ELF-1 (cell line): ENCODE results near the gene CPA2.

Experiments
- DNase-seq: peaks from one replicate; pipeline ENCODE4 v3.0.0-alpha.2; 2016; ENCODE audit warnings: low read depth, low spot score

The CPA2 gene

DNA sequence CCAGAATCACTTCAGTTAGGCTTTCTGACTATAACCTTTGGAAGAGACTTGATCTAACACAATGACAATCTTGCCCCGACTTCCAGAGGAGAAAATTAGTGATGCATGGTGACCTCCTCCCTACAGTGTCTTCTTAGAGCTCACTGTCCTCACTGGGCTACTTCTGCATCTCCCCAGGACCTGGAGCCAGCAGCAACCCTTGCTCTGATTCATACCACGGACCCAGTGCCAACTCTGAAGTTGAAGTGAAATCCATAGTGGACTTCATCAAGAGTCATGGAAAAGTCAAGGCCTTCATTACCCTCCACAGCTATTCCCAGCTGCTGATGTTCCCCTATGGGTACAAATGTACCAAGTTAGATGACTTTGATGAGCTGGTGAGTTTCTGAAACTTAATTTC, 12.6 kb downstream of the CPA2 start:
- no peak for DNase-seq

DNA sequence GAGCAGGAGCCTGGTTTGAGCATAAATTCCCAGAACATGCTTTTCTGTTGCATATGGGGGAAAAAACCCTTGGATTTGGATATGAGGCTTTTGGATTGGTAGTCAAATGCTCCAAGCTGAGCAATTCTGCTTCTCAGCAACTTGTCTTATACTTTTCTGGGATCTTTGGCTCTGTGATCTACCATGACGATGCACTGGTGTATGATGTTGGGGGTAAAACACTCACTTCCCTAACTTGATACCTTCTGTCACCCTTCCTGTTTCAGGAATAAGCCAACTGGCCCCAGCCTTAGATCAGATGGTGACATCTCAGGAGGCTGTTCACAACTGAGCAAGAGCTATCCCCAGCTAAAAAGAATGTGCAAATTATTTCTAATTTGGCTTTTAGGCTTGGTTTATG, 13.2 kb downstream of the CPA2 start:
- no peak for DNase-seq

GRCh38 chr7:130281260-130281659, 14.6 kb downstream of the CPA2 start:
- no peak for DNase-seq

DNA sequence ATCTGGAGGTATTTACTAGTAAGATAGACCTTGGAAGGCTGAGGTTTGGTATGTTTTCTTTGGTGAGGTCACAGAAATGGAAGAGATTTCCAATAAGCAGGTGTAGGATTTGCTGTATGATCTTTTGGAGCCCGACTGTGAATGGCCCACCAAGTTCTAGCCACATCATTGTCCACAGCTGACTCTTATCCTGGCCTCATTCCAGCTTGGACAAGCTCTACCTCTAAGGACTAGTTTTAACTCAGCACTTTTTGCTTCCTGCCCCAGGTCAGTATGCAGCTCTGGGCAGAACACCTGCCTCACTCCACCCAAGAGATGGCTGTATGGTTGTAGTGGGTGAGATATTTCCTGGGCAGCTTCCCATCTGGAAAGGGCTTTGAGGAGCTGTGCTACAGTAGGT, 20.2 kb downstream of the CPA2 start:
- DNase-seq = no peak

- DNase-seq = no peak
Observed at GRCh38 chr7:130288168-130288567, 21.5 kb downstream of the CPA2 start.

DNA sequence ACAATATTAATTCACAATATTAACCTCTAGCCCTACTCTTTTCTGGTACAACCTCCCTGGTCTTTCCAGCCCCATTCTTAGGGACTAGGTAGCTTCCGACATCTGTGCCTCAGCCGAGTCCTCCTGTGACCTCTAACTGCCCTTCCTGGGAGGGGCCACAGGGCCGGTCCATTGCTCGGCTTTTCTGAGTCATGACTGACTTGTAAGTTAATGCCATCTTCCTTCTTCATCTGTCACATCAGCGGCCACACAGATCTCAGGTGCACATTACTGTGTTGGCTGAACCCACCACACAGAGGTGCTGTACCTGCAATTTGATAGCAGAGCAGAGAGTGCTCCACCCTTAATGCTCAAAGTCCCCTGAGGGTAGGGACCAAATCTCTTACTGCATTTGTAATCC, 22.2 kb downstream of the CPA2 start:
- DNase-seq = no peak

DNA sequence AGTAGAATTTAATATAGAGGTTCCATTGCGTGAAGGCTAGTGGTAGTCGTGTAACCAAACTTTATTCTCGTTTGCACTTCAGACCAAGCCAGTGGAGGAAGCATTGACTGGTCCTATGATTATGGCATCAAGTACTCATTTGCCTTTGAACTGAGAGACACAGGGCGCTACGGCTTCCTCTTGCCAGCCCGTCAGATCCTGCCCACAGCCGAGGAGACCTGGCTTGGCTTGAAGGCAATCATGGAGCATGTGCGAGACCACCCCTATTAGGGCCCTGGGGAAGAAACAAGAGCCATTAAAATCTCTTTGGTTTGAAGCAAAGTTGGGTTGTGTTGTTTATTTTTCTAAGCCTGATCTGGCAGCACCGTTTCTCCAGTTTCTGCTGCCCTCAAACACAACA, 22.8 kb downstream of the CPA2 start:
- DNase-seq = no peak

DNA sequence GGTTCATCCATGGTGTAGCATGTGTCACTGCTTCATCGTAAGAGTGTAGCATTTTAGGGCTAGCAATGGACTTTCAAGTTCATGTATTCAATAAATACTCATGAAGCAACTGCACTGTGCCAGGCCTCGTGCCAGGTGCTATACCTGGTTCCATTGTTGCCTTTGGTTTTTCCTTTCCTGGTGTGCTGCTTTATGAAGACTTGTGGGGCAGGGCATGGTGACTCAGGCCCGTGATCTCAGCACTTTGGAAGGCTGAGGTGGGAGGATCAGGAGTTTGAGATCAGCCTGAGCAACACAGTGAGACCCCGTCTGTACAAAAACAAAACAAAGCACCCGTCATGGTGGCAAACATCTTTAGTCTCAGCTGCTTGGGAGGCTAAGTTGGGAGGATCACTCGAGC, 24.1 kb downstream of the CPA2 start:
- DNase-seq = peak; percentile 7

DNA sequence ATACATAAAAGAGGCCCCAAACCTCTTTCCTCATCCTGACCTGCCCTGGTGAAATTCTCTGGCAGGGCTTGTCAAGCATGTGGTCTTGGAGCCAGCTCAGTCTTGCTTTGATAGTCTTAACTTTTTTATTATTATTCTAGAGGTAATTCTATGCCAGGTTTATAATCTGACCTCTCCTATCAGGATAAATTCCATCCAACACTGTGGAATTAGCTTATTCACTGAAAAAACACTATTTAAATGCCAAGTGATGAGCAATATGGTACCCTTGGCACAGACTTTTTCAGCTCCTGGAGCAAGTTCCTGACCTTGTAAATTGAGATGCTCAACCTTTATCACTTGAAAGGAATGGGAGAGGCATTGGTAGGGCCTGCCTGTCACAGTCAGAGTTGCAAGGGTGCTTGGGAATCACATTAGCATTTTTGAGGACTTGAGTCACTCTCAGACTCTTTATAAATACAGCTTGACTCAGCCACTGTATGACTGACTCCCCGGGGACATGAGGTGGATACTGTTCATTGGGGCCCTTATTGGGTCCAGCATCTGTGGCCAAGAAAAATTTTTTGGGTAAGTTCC, 26.1 kb downstream of the CPA2 start, which contains the start of gene CPA4:
Gene CPA4, plus strand, starts transcription at position 480 of the 576 bp plus-strand sequence. Its CDS starts 20 bp downstream, at position 500.
- peak; percentile 13 for DNase-seq

DNA sequence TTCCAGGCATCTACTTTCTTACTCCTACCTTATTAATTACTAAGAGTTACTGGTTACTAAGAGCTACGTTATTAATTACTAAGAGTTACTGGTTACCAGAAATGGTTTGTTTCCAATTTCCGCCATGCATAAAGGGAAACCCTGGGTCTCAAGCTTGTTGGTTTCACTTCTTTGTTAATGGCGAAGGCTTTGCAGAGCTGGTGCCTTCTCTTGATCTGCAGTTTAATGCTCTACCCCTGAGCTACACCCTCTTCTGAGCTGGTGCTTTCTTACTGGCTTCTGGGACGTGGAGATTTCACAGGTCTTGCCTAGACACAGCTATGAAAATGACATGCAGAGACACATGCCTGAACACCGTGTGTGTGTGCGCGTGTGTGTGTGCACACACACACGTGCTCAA, 26.9 kb downstream of the CPA2 start:
- no peak for DNase-seq

GRCh38 chr7:130294314-130294713, 27.7 kb downstream of the CPA2 start:
- no peak for DNase-seq

DNA sequence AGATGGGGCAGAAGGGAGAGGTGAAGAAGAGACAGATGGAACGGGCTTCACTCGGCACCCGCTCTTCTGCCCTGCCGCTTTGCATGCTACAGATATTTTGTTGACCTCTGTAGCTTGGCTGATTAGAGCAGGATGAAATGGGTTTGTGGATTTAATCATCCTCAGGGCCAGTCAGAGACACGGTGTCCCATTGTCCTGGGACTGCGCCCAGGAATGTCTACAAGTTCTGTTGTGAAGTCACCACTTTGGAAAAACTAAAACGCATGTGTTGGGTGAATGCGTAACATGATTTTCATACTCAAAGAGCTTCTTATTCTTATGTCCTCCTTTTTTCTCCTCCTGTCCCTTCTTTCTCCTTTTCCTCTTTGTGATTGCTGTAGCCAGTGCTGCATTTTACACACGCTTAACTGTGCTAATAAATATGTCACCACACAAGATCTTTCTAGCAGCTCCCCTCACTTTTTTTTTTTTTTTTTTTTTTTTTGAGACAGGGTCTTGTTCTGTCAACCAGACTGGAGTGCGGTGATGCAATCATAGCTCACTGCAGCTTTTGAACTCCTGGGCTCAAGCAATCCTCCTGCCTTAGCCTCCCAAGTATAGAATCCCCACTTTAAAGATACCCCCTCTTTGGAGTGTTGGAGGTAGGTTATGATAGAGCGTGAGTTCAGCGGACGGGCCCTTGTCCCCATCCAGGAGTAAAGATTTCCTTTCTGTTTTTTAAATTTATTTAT, 29.7 kb downstream of the CPA2 start:
- no peak for DNase-seq

DNA sequence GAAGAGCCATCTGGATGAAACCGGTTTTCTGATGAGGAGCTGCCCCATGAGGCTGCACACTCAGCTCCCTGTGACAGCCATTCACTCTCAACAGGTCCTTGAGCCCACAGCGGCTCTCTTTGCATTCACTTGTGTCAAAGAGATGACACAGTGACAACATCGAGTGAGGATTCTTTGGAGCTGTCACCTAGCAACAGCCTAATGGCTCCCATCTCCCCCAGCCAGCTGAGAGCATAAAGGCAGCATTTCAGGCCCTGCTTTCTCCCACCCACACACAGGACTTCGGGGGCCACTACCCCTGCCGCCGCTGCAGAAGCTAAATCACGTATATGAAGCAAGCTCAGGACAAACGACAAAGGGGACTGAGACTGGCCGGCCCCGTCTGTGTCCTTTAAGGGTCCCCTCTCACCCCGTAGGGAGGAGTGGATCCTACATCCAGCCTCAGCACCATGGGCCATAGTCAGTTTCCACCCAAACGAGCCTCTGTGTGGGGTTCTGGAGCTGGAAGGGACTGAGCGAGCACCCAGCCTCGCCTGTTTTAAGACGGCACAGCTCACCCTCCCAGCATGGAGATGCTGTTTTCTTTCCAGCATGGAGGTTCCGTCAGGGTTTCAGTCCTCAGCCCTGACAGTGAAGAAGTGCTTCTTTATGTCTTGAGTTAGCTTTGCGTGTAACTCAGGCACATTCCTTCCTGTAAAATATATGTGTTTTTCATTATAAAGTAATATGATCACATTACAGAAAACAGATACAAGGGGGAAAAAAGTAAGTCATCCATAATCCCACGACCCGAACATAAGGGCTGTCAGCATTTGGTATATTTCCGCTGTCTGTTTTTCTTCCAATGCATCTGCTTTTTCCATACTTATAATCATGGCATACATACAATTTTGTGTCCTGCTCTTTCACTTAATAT, 31.2 kb downstream of the CPA2 start:
- DNase-seq = peak; percentile 5

DNA sequence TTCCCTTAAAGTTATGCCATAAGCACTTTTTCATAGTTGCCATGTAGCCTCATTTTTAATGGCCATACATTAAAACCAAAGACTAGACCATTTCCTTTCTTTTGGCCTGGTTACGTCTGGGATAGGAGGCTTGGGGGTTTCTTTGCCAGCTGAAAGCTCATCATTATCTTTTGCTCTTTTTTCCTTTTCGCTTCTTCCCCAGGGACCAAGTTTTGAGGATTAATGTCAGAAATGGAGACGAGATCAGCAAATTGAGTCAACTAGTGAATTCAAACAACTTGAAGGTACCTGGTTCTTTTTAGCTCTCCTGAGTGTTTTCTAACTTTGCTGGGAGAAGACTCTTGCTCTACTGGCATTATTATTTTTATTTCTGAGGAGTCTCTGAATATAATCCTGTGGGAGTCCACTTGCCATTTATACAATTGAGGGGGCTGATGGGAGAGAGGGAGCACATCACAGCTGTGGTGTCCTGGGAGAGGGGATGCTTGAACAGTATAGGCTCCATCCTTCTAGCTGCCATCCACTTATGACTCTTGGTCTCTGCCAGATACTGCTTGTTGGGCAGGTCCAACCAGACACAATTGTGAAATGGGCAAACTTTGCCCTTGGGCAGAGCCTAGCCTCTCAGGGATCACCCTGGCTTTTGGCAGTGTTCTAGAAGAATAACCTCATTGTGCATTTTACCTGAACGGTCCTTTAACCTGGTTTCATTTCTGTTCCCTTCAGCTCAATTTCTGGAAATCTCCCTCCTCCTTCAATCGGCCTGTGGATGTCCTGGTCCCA, 32.1 kb downstream of the CPA2 start:
- no peak for DNase-seq

- no peak for DNase-seq
Observed at GRCh38 chr7:130299866-130300265, 33.2 kb downstream of the CPA2 start.

DNA sequence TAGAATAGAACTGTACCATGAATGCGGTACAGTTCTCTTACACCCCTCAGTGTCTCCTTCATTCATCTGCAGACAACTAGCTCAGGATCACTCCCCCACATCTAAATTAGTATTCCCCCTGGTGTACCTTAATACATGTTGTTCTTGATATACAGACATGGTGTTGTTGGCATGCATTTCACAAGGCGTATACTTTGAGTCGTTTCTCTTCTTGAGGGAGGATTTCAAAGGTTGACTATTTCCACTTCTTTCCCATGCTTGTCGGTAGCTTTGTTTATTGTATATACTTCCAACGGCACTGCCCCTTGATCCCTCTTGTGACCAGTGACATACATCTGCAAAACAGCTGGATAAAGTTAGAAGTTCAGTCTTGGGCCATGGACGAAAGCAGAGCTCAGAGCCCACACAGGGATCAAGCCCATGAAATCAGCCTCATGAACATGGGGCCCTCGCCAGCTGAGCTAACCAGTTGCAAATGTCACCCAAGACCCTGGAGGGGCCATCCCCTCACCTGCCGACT, 34.9 kb downstream of the CPA2 start:
- DNase-seq = no peak

GRCh38 chr7:130302649-130303048, 36.0 kb downstream of the CPA2 start:
- no peak for DNase-seq

GRCh38 chr7:130303127-130303526, 36.5 kb downstream of the CPA2 start:
- no peak for DNase-seq

DNA sequence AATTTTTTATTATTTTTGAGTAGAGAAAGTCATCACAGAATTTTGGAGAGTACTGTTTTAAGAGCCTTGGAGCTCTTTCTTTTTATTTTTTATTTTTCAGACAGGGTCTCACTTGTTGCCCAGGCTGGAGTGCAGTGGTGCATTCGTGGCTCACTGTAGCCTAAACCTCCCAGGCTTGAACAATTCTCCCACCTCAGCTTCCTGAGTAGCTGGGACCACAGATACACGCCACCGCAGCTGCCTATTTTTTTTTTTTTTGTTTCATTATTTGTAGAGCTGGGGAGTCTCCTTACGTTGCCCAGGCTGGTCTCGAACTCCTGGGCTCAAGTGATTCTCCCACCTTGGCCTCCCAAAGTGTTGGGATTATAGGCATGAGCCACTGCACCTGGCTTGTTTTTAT, 36.9 kb downstream of the CPA2 start:
- DNase-seq = no peak

DNA sequence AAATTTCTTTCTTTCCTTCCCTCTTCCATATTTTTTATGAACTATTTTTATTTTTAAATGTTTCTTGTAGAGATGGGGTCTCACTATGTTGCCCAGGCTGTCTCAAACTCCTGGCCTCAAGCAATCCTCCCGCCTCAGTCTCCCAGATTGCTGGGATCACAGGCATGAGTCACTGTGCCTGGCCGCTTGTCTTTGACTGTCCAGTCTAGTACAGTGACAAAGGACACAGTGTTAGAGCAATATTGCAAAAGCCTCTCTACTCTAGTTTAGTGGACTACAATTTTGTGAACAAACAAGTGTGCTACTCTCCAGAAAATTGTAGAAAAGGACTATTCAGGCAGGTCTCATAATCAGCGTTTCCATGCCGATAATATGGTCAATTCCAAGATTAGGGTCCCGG, 37.3 kb downstream of the CPA2 start:
- no peak for DNase-seq

DNA sequence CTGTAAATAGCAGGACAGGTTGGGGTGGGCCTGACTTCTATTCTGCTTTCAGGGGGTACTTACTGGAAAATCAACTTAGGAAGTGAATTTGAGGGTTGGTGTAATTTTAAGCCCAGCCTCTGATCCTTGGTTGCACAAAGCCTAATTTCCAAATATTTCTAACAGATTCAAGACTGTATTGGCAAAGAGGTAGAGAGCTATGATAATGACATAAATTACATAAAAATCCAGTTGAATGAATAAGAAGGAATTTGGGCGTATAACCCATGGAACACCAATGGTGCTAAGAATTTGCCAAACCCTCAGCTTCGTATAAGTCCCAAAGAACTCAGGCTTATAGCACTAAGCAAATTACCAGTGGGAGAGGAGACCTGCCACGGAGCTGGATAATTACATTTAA, 38.2 kb downstream of the CPA2 start:
- DNase-seq = no peak
